Loucy (cell line): ENCODE results near the gene LDLRAD4.

Experiments
- H2AFZ ChIP-seq: fragments of 200-600 bp; sonication (generic); 2 replicates; pipeline ENCODE4 v1.6.0; 2016; ENCODE audit warnings: antibody characterized with exemption, mild to moderate bottlenecking, low read length, moderate library complexity
- H3F3A ChIP-seq: fragments of 200-600 bp; 2 replicates; pipeline ENCODE4 v1.6.0; 2016; ENCODE audit warnings: antibody characterized with exemption, low read depth, mild to moderate bottlenecking
- H3K27me3 ChIP-seq: fragments of 200-600 bp; sonication (generic); 2 replicates; pipeline ENCODE4 v1.6.1; 2014; ENCODE audit warnings: low read length, mild to moderate bottlenecking; ENCODE audit not compliant: insufficient read depth, poor library complexity, severe bottlenecking
- H3K36me3 ChIP-seq: fragments of 200-600 bp; sonication (generic); 2 replicates; pipeline ENCODE4 v1.6.1; 2016; ENCODE audit warnings: low read length; ENCODE audit not compliant: insufficient read depth
- H3K4me1 ChIP-seq: fragments of 200-600 bp; sonication (generic); 2 replicates; pipeline ENCODE4 v1.5.1; 2014; ENCODE audit warnings: low read length, mild to moderate bottlenecking; ENCODE audit not compliant: insufficient read depth, poor library complexity, severe bottlenecking
- H3K4me2 ChIP-seq: fragments of 200-600 bp; sonication (generic); 2 replicates; pipeline ENCODE4 v1.6.0; 2014; ENCODE audit warnings: antibody characterized with exemption, low read length, low read depth, mild to moderate bottlenecking; ENCODE audit not compliant: poor library complexity, severe bottlenecking
- H3K4me3 ChIP-seq: fragments of 200-600 bp; sonication (generic); 2 replicates; pipeline ENCODE4 v1.5.1; 2014; ENCODE audit warnings: low read length, mild to moderate bottlenecking, mixed read lengths; ENCODE audit not compliant: poor library complexity, severe bottlenecking
- H3K79me2 ChIP-seq: fragments of 200-600 bp; sonication (generic); 2 replicates; pipeline ENCODE4 v1.6.1; 2014; ENCODE audit warnings: low read length; ENCODE audit not compliant: insufficient read depth
- H3K9ac ChIP-seq: fragments of 200-600 bp; sonication (generic); 2 replicates; pipeline ENCODE4 v1.6.0; 2014; ENCODE audit warnings: mild to moderate bottlenecking, low read depth, low read length, moderate library complexity; ENCODE audit not compliant: poor library complexity, severe bottlenecking
- H3K9me2 ChIP-seq: fragments of 200-600 bp; sonication (generic); replicated peaks from 2 replicates; pipeline ENCODE4 v1.6.1; 2016; ENCODE audit warnings: low read depth, low read length, mixed read lengths
- H3K9me3 ChIP-seq: fragments of 200-600 bp; sonication (generic); 2 replicates; pipeline ENCODE4 v1.6.1; 2014; ENCODE audit warnings: mild to moderate bottlenecking, antibody characterized with exemption, low read length, low read depth; ENCODE audit not compliant: insufficient read depth
- H4K20me1 ChIP-seq: fragments of 200-600 bp; sonication (generic); 2 replicates; pipeline ENCODE4 v1.6.0; 2014; ENCODE audit warnings: antibody characterized with exemption, low read length, mild to moderate bottlenecking; ENCODE audit not compliant: insufficient read depth, poor library complexity, severe bottlenecking
- EZH2phosphoT487 ChIP-seq: fragments of 200-600 bp; IDR thresholded peaks from 2 replicates; pipeline ENCODE4 v1.6.1; 2018; ENCODE audit warnings: antibody characterized with exemption, mild to moderate bottlenecking, moderate library complexity, borderline replicate concordance
- TF ChIP-seq, protein P1 (sequence below): fragments of 200-600 bp; sonication (generic); conservative IDR thresholded peaks from 2 replicates; pipeline ENCODE4 v1.5.1; 2014; ENCODE audit warnings: mild to moderate bottlenecking, antibody characterized with exemption, low read length

Gene LDLRAD4

DNA sequence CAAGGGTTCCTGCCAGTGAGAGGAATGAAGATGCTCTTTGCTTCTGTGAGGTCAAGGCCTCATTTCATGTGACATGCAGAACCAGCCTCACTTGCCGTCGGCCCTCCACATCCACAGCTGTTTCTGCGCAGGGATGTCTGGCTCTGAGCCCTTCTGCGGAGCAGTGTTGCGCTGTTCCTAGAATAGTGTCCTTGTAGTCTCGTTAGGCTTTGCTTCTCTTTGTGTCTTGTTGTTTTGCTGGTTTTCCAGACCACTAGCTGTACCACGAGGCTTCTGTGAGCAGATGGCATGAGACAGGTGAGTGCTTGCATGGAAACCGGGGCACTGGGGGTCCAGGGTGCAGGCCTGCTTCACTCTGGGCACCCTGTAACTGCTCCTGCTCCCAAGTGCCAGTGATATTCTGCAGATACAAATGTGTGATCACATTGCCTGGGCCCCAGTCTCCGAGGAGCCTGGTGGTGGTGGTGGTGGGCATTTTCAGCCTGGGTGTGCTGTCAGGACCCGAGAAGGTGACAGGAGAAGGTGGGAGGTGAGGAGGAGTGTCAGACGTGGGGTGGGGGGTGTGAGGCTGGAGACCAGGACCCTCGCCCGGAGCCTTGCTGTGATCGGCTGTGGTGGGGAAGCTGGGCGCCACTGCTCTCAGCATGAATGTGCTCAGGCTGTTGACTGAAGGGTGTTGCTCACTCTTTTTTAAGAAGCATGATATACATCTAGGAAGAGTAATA, 34.3 kb downstream of the LDLRAD4 start:
- H2AFZ ChIP-seq, result no peak overlapping the region
- H3K27me3 ChIP-seq, result no peaks in the 10 kb centered on the region
- no peak overlapping the region for H3K9ac ChIP-seq
- H4K20me1 ChIP-seq, result no peaks in the 10 kb centered on the region
- no peak overlapping the region for H3K4me2 ChIP-seq
- TF ChIP-seq, protein P1, sequence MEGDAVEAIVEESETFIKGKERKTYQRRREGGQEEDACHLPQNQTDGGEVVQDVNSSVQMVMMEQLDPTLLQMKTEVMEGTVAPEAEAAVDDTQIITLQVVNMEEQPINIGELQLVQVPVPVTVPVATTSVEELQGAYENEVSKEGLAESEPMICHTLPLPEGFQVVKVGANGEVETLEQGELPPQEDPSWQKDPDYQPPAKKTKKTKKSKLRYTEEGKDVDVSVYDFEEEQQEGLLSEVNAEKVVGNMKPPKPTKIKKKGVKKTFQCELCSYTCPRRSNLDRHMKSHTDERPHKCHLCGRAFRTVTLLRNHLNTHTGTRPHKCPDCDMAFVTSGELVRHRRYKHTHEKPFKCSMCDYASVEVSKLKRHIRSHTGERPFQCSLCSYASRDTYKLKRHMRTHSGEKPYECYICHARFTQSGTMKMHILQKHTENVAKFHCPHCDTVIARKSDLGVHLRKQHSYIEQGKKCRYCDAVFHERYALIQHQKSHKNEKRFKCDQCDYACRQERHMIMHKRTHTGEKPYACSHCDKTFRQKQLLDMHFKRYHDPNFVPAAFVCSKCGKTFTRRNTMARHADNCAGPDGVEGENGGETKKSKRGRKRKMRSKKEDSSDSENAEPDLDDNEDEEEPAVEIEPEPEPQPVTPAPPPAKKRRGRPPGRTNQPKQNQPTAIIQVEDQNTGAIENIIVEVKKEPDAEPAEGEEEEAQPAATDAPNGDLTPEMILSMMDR, result no peak
- no peak for TF ChIP-seq EZH2phosphoT487
- H3K36me3 ChIP-seq, result no peaks in the 10 kb centered on the region
- H3K4me3 ChIP-seq, result no peak overlapping the region
- no peaks in the 10 kb centered on the region for H3F3A ChIP-seq
- no peaks in the 10 kb centered on the region for H3K9me2 ChIP-seq
- H3K79me2 ChIP-seq, result peaks cover 16% of the 10 kb centered on the region; the same call in 1 of the 2 replicates
- H3K4me1 ChIP-seq, result no peaks in the 10 kb centered on the region
- no peaks in the 10 kb centered on the region for H3K9me3 ChIP-seq

DNA sequence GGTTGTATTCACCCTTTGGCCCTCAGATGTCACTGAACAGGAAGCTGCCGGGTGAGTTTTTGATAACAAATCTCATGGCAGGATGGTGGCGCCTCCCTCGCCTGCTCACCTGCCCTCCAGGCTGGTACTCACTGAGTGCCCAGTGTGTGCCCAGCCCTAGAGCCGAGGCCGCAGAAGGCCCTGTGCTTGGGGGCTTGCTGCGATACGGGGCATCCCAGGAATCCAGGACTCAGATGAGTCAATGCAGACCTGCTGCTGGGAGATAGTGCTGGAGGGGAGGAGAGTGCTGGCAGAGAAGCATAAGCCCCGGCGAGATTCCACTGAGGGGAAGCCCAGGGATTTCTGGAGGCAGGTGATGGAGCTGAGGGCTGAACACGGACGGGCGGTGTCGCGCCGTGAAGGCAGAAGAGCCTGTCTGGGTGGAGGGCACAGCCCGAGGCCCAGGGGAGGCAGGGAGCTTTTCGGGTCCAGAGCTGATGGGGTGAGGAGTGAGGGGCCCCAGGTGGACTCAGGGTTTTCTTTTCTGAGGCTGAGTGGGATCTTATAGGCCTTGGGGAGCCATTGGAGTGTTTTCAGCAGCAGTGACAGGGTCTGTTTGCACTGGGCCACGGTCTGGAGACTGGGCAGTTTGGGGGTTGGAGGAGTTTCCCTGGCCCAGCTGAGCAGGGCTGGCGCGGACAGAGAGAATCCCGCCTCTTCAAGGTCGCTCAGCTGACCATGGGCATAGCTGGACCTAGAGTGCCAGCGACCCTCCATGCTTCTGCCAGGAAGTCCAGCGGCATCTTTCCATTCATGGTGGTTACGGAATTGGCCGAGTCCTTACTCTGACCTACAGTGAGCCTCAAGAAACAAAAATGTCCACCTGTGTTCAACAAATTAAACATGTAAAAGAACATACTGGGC, 35.5 kb downstream of the LDLRAD4 start:
- no peaks in the 10 kb centered on the region for H3K9me2 ChIP-seq
- no peaks in the 10 kb centered on the region for H3K4me1 ChIP-seq
- H3K4me2 ChIP-seq, result no peak overlapping the region
- no peaks in the 10 kb centered on the region for H3K9me3 ChIP-seq
- no peaks in the 10 kb centered on the region for H4K20me1 ChIP-seq
- no peak overlapping the region for H3K4me3 ChIP-seq
- no peaks in the 10 kb centered on the region for H3K27me3 ChIP-seq
- H3K79me2 ChIP-seq, result peaks cover 13% of the 10 kb centered on the region; the same call in 1 of the 2 replicates
- no peak overlapping the region for H3K9ac ChIP-seq
- no peaks in the 10 kb centered on the region for H3F3A ChIP-seq
- H3K36me3 ChIP-seq, result no peaks in the 10 kb centered on the region
- H2AFZ ChIP-seq, result no peak overlapping the region
- TF ChIP-seq, protein P1, result no peak
- no peak for TF ChIP-seq EZH2phosphoT487

GRCh38 chr18:13254971-13255927, 36.7 kb downstream of the LDLRAD4 start:
- Histone ChIP-seq H3K27me3 (no peaks in the 10 kb centered on the region), H4K20me1 (no peaks in the 10 kb centered on the region), H3K9ac (no peak overlapping the region), H3K36me3 (no peaks in the 10 kb centered on the region), H3K79me2 (peaks cover 5% of the 10 kb centered on the region; the same call in 1 of the 2 replicates), H3K4me2 (no peak overlapping the region), H3F3A (no peaks in the 10 kb centered on the region), H3K4me1 (peaks cover 7% of the 10 kb centered on the region), H3K9me3 (no peaks in the 10 kb centered on the region), H3K9me2 (no peaks in the 10 kb centered on the region), H3K4me3 (no peak overlapping the region), H2AFZ (no peak overlapping the region)
- no peak for TF ChIP-seq EZH2phosphoT487
- TF ChIP-seq, protein P1, result no peak
